Large intestine (tissue), 3 donors: Measurements from ENCODE around the gene RAB34. TPM values are rescaled to one million over a fixed set of nuclear protein-coding genes. Genes with fewer than 3 reads are reported as not detected.
A peak's percentile ranks its signal among the peaks of the same experiment; 100 is the strongest.
"Not testable (repeated sequence)": the region's sequence is repeated elsewhere in the genome, so short reads cannot be mapped to it uniquely, and the experiment has no call there.

ENCODE experiments used
- DNase-seq, 2 donors: peaks; one replicate each; pipeline versions ENCODE4 v3.0.0 to v3.0.0-alpha.2; 2013
- H3K27ac ChIP-seq: one replicate; pipeline ENCODE4 v1.5.1; 2013; ENCODE audit warnings: low read length
- H3K27me3 ChIP-seq: 2 replicates; pipeline ENCODE4 v1.6.1; 2013; ENCODE audit warnings: low read length; ENCODE audit not compliant: control insufficient read depth, insufficient read depth
- H3K36me3 ChIP-seq: 2 replicates; pipeline ENCODE4 v1.6.1; 2013; ENCODE audit warnings: low read length; ENCODE audit not compliant: control insufficient read depth, insufficient read depth
- H3K4me1 ChIP-seq: one replicate; pipeline ENCODE4 v1.6.1; 2013; ENCODE audit warnings: low read length; ENCODE audit not compliant: control insufficient read depth, insufficient read depth
- H3K4me3 ChIP-seq: one replicate; pipeline ENCODE4 v1.5.1; 2013; ENCODE audit warnings: low read length
- H3K9me3 ChIP-seq: one replicate; pipeline ENCODE4 v1.6.1; 2013; ENCODE audit warnings: mild to moderate bottlenecking, low read depth, low read length, moderate library complexity; ENCODE audit not compliant: control insufficient read depth
- WGBS: methylation state at CpG from one replicate; pipeline ENCODE4 v1.1.5; 2013; ENCODE audit warnings: low lambda C conversion rate; ENCODE audit not compliant: insufficient coverage; 5-methylcytosine and 5-hydroxymethylcytosine counted together
- polyA plus RNA-seq: library from polyadenylated mRNA; unstranded; fragments of 120-200 nt; gene quantifications from one replicate; pipeline ENCODE4 v1.2.1, GENCODE V29; 2013

The RAB34 gene
- polyA plus RNA-seq, 1 donor = 82.8 TPM

DNA sequence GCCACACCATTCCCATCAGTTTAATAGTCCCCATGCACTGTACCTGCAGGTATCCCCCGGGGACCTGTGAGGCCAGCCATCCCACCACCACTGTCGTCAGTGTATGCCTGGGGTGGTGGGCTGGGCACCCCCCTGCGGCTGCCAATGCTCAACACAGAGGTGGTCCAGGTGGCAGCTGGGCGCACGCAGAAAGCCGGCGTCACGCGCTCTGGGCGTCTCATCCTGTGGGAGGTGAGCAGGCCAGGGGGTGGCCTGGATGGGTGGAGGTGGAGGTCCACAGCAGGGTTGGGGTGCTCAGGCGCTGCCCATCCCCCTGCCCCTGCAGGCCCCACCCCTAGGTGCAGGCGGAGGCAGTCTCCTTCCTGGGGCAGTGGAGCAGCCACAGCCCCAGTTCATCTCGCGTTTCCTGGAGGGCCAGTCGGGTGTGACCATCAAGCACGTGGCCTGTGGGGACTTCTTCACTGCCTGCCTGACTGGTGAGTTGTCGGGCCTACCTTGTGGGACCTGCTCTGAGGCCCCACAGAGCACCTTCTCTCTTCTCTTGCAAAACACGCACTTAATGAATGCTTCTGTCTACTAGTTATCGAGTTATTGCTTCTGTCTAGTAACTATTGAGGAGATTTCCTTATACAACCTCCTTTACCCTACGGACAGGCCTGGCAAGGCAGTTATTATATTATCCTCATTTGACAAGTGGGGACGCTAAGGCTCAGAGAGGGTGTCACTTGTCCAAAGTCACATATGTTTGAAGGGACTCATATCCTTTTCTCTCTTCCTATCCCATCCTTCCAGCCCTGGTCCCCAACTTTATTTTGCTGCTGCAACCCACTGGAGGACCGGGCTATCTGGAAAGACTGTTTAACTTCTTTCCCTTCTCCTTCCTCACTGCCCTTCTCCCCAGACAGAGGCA lies 20.4 kb upstream of the RAB34 start:
- peaks cover 15% of the 10 kb centered on the region for H3K4me1 ChIP-seq
- no peaks in the 10 kb centered on the region for H3K27me3 ChIP-seq
- DNase-seq = peak in 1 of 2 donors; percentile 38
- 83% methylated on average over 2 of the region's 22 CpGs for WGBS
- H3K36me3 ChIP-seq = peaks cover 3% of the 10 kb centered on the region
- H3K9me3 ChIP-seq = no peaks in the 10 kb centered on the region
- H3K27ac ChIP-seq = peak overlapping the region; percentile 10
- no peak overlapping the region for H3K4me3 ChIP-seq

DNA sequence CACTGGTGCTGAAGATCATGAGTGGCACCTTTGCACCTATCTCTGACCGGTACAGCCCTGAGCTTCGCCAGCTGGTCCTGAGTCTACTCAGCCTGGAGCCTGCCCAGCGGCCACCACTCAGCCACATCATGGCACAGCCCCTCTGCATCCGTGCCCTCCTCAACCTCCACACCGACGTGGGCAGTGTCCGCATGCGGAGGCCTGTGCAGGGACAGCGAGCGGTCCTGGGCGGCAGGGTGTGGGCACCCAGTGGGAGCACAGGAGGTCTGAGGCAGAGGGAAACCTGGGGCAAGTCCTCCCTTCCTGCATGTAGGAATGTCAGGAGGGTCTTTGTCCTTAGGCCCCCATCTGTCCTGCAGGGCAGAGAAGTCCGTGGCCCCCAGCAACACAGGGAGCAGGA lies 19.6 kb upstream of the RAB34 start:
- no peaks in the 10 kb centered on the region for H3K9me3 ChIP-seq
- no peak for DNase-seq
- H3K27ac ChIP-seq = no peak overlapping the region
- H3K4me1 ChIP-seq = peaks cover 9% of the 10 kb centered on the region
- no peaks in the 10 kb centered on the region for H3K27me3 ChIP-seq
- H3K36me3 ChIP-seq = peaks cover 3% of the 10 kb centered on the region
- WGBS = no CpG with 5 or more reads among the region's 12 CpGs
- H3K4me3 ChIP-seq = no peak overlapping the region

DNA sequence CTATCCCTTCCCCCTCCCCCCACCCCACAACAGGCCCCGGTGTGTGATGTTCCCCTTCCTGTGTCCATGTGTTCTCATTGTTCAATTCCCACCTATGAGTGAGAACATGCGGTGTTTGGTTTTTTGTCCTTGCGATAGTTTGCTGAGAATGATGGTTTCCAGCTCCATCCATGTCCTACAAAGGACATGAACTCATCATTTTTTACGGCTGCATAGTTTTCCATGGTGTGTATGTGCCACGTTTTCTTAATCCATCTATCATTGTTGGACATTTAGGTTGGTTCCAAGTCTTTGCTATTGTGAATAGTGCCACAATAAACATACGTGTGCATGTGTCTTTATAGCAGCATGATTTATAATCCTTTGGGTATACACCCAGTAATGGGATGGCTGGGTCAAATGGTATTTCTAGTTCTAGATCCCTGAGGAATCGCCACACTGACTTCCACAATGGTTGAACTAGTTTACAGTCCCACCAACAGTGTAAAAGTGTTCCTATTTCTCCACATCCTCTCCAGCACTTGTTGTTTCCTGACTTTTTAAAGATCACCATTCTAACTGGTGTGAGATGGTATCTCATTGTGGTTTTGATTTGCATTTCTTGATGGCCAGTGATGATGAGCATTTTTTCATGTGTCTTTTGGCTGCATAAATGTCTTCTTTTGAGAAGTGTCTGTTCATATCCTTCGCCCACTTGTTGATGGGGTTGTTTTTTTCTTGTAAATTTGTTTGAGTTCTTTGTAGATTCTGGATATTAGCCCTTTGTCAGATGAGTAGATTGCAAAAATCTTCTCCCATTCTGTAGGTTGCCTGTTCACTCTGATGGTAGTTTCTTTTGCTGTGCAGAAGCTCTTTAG lies 18.5 kb upstream of the RAB34 start:
- not testable (repeated sequence) for H3K36me3 ChIP-seq, H3K4me3 ChIP-seq, H3K27ac ChIP-seq, H3K9me3 ChIP-seq, H3K4me1 ChIP-seq, H3K27me3 ChIP-seq, DNase-seq
- no CpG with 5 or more reads among the region's 8 CpGs for whole genome bisulfite sequencing

DNA sequence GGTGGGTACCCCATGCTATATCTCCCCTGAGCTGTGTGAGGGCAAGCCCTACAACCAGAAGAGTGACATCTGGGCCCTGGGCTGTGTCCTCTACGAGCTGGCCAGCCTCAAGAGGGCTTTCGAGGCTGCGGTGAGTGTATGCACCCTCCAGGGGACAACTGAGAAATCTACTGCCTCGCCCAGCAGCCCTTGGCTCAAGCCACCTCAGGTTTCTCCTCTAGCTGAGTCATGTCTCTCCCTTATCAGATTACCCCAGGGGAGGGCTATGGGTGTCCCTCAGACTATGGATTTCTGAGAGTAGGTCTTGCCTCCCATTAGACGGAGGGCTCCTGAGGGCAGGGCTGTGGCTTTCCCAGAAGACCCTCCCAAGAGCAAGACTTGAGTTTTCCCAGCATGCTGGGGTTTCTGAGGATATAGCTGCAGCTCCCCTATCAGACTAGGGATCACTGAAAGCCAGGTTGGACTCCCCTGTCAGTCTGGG lies 17.6 kb upstream of the RAB34 start:
- Histone ChIP-seq H3K36me3 (peaks cover 3% of the 10 kb centered on the region), H3K27ac (no peak overlapping the region), H3K9me3 (no peaks in the 10 kb centered on the region), H3K4me3 (no peak overlapping the region), H3K4me1 (peaks cover 4% of the 10 kb centered on the region), H3K27me3 (no peaks in the 10 kb centered on the region)
- DNase-seq = no peak
- WGBS = no CpG with 5 or more reads among the region's 5 CpGs

DNA sequence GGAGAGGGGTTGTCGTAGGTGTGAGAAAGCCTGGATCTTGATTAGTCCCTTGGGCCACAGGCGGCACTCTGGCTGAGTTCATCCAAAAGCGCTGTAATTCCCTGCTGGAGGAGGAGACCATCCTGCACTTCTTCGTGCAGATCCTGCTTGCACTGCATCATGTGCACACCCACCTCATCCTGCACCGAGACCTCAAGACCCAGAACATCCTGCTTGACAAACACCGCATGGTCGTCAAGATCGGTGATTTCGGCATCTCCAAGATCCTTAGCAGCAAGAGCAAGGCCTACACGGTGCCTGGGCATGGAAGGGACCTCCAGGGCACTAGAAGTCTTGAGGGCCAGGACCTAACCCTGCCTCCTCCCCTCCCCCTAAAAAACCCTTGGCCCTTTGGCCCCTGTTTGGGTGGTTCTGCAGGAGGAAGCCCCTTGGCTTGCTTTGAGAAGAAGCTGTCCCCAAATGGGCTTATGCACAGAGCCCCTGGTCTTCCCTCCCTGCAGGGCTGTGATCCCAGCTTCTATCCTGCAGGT lies 17.1 kb upstream of the RAB34 start:
- Histone ChIP-seq H3K27ac (no peak overlapping the region), H3K4me1 (peaks cover 4% of the 10 kb centered on the region), H3K9me3 (no peaks in the 10 kb centered on the region)

DNA sequence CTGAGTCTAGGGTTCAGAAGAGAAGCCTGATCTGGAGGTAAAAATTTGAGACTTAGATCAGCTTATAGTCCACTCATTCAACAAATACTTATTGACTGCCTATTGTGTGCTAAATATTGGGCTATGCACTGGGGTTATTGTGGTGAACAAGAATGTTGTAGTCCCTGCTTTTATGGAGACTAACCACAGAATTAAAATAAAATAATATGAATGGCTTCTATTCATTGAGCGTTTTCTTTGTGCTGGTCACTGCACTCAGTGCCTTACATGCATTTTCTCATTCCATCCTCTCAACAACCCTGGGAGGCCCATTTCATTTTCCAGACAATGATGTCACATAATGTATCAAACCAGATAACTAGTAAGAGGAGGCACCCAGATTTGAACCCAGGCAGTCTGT lies 15.7 kb upstream of the RAB34 start:
- peaks cover 3% of the 10 kb centered on the region for H3K36me3 ChIP-seq
- H3K4me3 ChIP-seq = no peak overlapping the region
- DNase-seq = no peak
- no peaks in the 10 kb centered on the region for H3K9me3 ChIP-seq
- WGBS = no CpG with 5 or more reads among the region's 1 CpG
- peaks cover 7% of the 10 kb centered on the region for H3K4me1 ChIP-seq
- no peaks in the 10 kb centered on the region for H3K27me3 ChIP-seq
- no peak overlapping the region for H3K27ac ChIP-seq

More for the DNA sequence above, 17.1 kb upstream of the RAB34 start:
- H3K27me3 ChIP-seq = no peaks in the 10 kb centered on the region
- H3K4me3 ChIP-seq = no peak overlapping the region
- no peak for DNase-seq
- WGBS = 90% methylated on average over 2 of the region's 10 CpGs
- peaks cover 3% of the 10 kb centered on the region for H3K36me3 ChIP-seq

DNA sequence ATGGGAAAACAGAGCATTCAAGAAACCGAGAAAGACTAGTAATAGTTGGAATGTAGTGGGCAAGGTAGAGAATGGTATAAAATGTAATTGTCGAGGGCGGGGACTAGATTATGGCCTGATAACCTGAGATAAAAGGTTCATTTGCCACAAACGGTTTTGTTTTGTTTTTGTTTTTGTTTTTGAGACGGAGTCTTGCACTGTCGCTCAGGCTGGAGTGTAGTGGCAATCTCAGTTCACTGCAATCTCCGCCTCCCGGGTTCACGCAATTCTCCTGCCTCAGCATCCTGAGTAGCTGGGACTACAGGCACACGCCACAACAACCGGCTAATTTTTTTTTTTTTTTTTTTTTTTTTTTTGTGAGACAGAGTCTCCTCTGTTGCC lies 12.3 kb upstream of the RAB34 start:
- no peak overlapping the region for H3K27ac ChIP-seq
- WGBS = 88% methylated on average over 1 of the region's 11 CpGs

DNA sequence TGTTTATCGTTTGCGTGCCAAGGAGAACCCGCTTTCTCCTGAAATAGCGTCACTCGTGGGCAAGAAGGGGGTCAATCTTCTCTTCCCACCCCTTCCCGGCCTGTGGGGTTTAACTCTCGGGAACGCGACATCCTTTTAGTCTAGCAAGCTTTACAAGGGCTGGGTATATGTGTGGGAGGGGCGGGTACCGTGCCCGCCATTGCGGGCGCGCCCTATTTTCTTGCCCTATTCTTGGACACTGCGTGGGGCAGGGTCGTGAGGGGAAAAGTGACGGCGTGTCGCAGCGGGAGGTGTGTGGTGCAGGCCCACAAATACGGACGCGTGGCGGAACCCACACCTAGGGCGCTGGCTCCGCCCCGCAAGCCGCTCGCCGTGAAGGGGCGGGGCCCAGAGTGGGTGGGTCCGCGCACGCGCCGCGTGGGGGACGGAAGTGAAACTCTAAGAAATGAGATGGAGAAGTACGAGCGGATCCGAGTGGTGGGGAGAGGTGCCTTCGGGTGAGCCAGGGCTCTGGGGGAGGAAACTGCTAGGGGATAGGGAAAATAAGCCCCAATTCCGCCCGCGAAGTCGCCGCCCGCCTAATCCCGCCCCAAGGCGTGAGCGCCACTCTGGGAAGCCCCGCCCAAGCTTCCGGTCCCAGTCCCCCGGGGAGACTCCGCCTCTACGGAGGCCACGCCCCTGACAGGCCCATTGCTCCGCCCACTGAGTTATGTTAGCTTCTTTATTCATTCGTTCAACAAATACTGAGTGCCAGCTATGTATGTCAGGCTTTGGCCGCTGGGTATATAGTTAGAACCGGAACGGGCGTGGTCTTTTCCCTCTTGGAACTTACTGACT lies 10.9 kb upstream of the RAB34 start, which contains the start of gene NEK8:
Gene NEK8 (plus strand): TSS at position 425 of the 837 bp plus-strand sequence. CDS start 26 bp downstream, at position 451.
- Histone ChIP-seq H3K4me1 (peaks cover 19% of the 10 kb centered on the region), H3K27ac (peak within 1 kb of the TSS; percentile 99), H3K9me3 (no peaks in the 10 kb centered on the region), H3K4me3 (peak within 1 kb of the TSS; percentile 92), H3K27me3 (no peaks in the 10 kb centered on the region), H3K36me3 (peaks cover 15% of the 10 kb centered on the region)
- no CpG with 5 or more reads among the region's 64 CpGs for WGBS
- DNase-seq = peak; percentile 96

More for the DNA sequence above, 12.3 kb upstream of the RAB34 start:
- H3K4me1 ChIP-seq = peaks cover 15% of the 10 kb centered on the region
- H3K9me3 ChIP-seq = no peaks in the 10 kb centered on the region
- no peak for DNase-seq
- no peaks in the 10 kb centered on the region for H3K27me3 ChIP-seq
- no peak overlapping the region for H3K4me3 ChIP-seq
- H3K36me3 ChIP-seq = peaks cover 4% of the 10 kb centered on the region

DNA sequence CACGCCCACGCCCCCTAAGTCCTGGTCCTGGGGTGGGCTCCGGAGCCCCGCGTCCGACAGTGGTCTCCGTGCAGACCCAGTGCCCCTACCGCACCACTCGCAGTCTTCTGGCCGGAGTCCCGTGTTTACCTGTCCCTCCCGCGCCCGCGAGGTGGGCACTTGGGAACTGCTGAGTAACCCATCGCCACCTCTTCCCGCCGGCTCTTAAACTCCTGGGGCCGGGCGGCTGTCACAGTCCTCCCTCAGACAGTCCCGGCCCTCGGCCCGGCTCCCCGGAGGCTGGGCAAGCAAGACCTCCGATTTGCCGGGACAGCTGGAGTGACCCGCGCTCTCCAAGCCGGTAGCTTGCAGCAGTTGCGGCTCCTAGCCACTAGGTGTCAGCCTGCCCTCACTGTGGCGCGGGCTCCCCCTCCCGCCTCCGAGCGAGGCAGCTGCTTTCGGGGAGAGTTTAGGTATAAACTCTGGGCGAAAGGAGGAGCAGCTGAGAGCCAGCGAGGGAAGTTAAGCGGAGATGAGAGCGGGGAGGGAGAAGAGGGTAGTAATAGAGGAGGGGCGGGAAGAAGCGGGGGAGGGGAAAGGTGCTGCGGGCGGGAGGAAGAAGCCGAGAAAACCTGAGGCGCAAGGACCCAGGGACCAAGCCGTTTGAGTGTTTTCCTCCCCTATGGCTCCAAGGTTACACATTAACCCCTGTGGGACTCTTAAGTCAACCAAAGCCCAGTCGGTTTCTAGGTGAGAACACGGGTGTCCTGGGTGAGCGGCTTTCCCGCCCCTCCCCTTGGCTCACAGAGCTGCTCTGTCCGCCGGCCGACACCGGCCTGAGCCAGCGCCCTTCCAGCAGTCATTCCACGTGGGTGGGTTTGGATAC lies 9.2 kb upstream of the RAB34 start:
- H3K4me1 ChIP-seq = peaks cover 33% of the 10 kb centered on the region
- WGBS = no CpG with 5 or more reads among the region's 57 CpGs
- H3K27ac ChIP-seq = peak overlapping the region; percentile 99
- peak; percentile 94 to 97 for DNase-seq
- peaks cover 31% of the 10 kb centered on the region for H3K36me3 ChIP-seq
- no peaks in the 10 kb centered on the region for H3K9me3 ChIP-seq
- H3K4me3 ChIP-seq = peak overlapping the region; percentile 92
- H3K27me3 ChIP-seq = no peaks in the 10 kb centered on the region
